HFFc6 (cell line): ENCODE data around the gene SELENOW. TPM values are rescaled to one million over a fixed set of nuclear protein-coding genes. Genes with fewer than 3 reads are reported as not detected.

ENCODE experiments used
- DNase-seq: peaks from one replicate; pipeline ENCODE4 v3.0.0-alpha.2; 2018
- H3K27ac Mint-ChIP-seq: 2 replicates; pipeline ENCODE4 v1.8.0; 2020; ENCODE audit warnings: mild to moderate bottlenecking, mixed read lengths
- H3K27me3 Mint-ChIP-seq: 2 replicates; pipeline ENCODE4 v1.8.0; 2021; ENCODE audit warnings: mild to moderate bottlenecking, moderate library complexity, mixed read lengths; ENCODE audit not compliant: insufficient read depth
- H3K36me3 Mint-ChIP-seq: 2 replicates; pipeline ENCODE4 v1.8.0; 2021; ENCODE audit warnings: low read depth, mixed read lengths
- H3K4me1 Mint-ChIP-seq: 2 replicates; pipeline ENCODE4 v1.8.0; 2020; ENCODE audit warnings: low read depth, mixed read lengths
- H3K4me3 Mint-ChIP-seq: 2 replicates; pipeline ENCODE4 v1.8.0; 2020; ENCODE audit warnings: mild to moderate bottlenecking, moderate library complexity, mixed read lengths
- H3K9me3 Mint-ChIP-seq: 2 replicates; pipeline ENCODE4 v1.8.0; 2020; ENCODE audit warnings: mild to moderate bottlenecking, mixed read lengths
- CTCF ChIP-seq: fragments of 200-600 bp; sonication (generic); IDR thresholded peaks from 2 replicates; pipeline ENCODE4 v1.5.0; 2021; ENCODE audit warnings: antibody characterized with exemption, mild to moderate bottlenecking
- long read RNA-seq: library from polyadenylated mRNA; unstranded; transcript quantifications from one replicate; pipeline ENCODE4 v2.0.0, GENCODE V29; 2019
- total RNA-seq, 6 experiments: library from RNA; stranded (reverse); fragmentation: NEBNext Ultra II Directional; extraction: Animal tissue kit (Norgen Biotek cat#: 25700); gene quantifications; 2 replicates in 1 of 6; 3 replicates in 5 of 6; pipeline ENCODE4 v1.2.3, GENCODE V29; 2021

Gene SELENOW
- 100 to 1,000 TPM; 214 to 245 (median 224) TPM for total RNA-seq
- long read RNA-seq, transcript SELENOW-215 (1 exons, 2,503 nt) = minor isoform, 35 of 205 reads
- long read RNA-seq, transcript SELENOW-212 (6 exons, 888 nt) = major isoform, 163 of 205 reads
- long read RNA-seq, partial matches to known transcripts = 0 of 205 reads
- long read RNA-seq, other reads (novel, unspliced or antisense) = 3 of 205 reads

- H3K27ac Mint-ChIP-seq = peak within 1 kb of the TSS; percentile 86
Measured at GRCh38 chr19:47778049-47778953, at the start of gene SELENOW. Gene SELENOW, plus strand, starts transcription at chr19:47778703. Its CDS starts 83 bp downstream, at chr19:47778786.

GRCh38 chr19:47729468-47729798 is 49.1 kb upstream of the SELENOW start:
- Mint-ChIP-seq H3K36me3 (peaks cover 55% of the 10 kb centered on the region), H3K4me1 (peaks cover 54% of the 10 kb centered on the region), H3K27ac (peak overlapping the region; percentile 93), H3K4me3 (peak overlapping the region; percentile 60), H3K9me3 (no peaks in the 10 kb centered on the region), H3K27me3 (peaks cover 5% of the 10 kb centered on the region)
- no peak for TF ChIP-seq CTCF
- DNase-seq = peak; percentile 88

More at GRCh38 chr19:47778049-47778953, at the start of gene SELENOW:
- Mint-ChIP-seq H3K27me3 (no peaks in the 10 kb centered on the region), H3K4me3 (peak within 1 kb of the TSS; percentile 95), H3K9me3 (no peaks in the 10 kb centered on the region), H3K4me1 (peaks cover 25% of the 10 kb centered on the region), H3K36me3 (peaks cover 21% of the 10 kb centered on the region)
- DNase-seq = peak; percentile 30
- no peak for TF ChIP-seq CTCF

GRCh38 chr19:47729799-47730520 is 48.5 kb upstream of the SELENOW start:
- Mint-ChIP-seq H3K36me3 (peaks cover 52% of the 10 kb centered on the region), H3K27me3 (peaks cover 5% of the 10 kb centered on the region), H3K4me1 (peaks cover 54% of the 10 kb centered on the region), H3K9me3 (no peaks in the 10 kb centered on the region), H3K4me3 (peak overlapping the region; percentile 60), H3K27ac (peak overlapping the region; percentile 93)
- no peak for TF ChIP-seq CTCF
- DNase-seq = no peak

GRCh38 chr19:47730521-47730889 is 48.0 kb upstream of the SELENOW start:
- peaks cover 48% of the 10 kb centered on the region for H3K36me3 Mint-ChIP-seq
- H3K27ac Mint-ChIP-seq = peak overlapping the region; percentile 93
- H3K27me3 Mint-ChIP-seq = peaks cover 5% of the 10 kb centered on the region
- peaks cover 54% of the 10 kb centered on the region for H3K4me1 Mint-ChIP-seq
- H3K9me3 Mint-ChIP-seq = no peaks in the 10 kb centered on the region
- H3K4me3 Mint-ChIP-seq = no peak overlapping the region; the same call in 1 of the 2 replicates
- TF ChIP-seq CTCF = no peak
- DNase-seq = no peak

- no peak for TF ChIP-seq CTCF
- Mint-ChIP-seq H3K4me1 (peaks cover 53% of the 10 kb centered on the region), H3K4me3 (no peak overlapping the region; the same call in 1 of the 2 replicates), H3K36me3 (peaks cover 45% of the 10 kb centered on the region), H3K27ac (peak overlapping the region; percentile 93; the same call in 1 of the 2 replicates), H3K9me3 (no peaks in the 10 kb centered on the region), H3K27me3 (peaks cover 5% of the 10 kb centered on the region)
- no peak for DNase-seq
Measured at GRCh38 chr19:47730910-47731309, 47.6 kb upstream of the SELENOW start.
